ENCODE measurements around the gene MAVS.

GRCh38 chr20:3910853-3911252, 64.2 kb downstream of the MAVS start:
- TF ChIP-seq CTCF (IDR thresholded peaks at IDR 0.05) (no peak), POLR2A (IDR thresholded peaks at IDR 0.05) (no peak)

Data from esophagus squamous epithelium (tissue), 4 donors.